Transverse colon (tissue), 3 donors: ENCODE data around the gene HSD17B12.
"Not testable (repeated sequence)": the region's sequence is repeated elsewhere in the genome, so short reads cannot be mapped to it uniquely, and the experiment has no call there.

Source experiments
- CTCF ChIP-seq, 5 experiments: fragments of 200-600 bp in 3 of 5; fragments of 450-650 bp in 2 of 5; sonication (generic) in 3 of 5; IDR thresholded peaks; 1 replicate in 2 of 5; 2 replicates in 3 of 5; pipeline ENCODE4 v1.5.1; 2016 to 2017; ENCODE audit warnings: antibody characterized with exemption in 5 of 5, inconsistent platforms in 3 of 5, mild to moderate bottlenecking in 2 of 5, moderate library complexity in 1 of 5
- POLR2A ChIP-seq: fragments of 450-650 bp; IDR thresholded peaks from one replicate; pipeline ENCODE4 v1.6.1; 2016; ENCODE audit warnings: antibody characterized with exemption, mild to moderate bottlenecking, moderate library complexity

DNA sequence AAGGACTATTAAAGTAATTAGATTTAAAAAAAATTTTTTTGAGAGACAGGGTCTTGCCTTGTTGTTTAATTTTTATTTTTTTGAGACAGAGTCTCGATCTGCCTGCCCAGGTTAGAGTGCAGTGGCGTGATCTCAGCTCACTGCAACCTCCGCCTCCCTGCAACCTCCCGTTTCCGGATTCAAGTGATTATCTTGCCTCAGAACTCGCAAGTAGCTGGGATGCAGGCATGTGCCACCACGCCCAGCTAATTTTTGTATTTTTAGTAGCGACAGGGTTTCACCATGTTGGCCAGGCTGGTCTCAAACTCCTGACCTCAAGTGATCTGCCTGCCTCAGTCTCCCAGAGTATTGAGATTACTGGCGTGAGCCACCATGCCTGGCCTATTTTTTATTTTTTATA lies 17.5 kb upstream of the HSD17B12 start:
- TF ChIP-seq CTCF (IDR thresholded peaks at IDR 0.05); POLR2A: not testable (repeated sequence)
